ENCODE data around the gene ATP2B3. TPM values are rescaled to one million over a fixed set of nuclear protein-coding genes. Genes with fewer than 3 reads are reported as not detected.

ATP2B3 gene
- total and polyA plus RNA-seq, 2 donors (not counting 3 experiments of a cell fraction or from before 2014, with no cell fraction given), result 0.01 to 0.07 TPM

DNA sequence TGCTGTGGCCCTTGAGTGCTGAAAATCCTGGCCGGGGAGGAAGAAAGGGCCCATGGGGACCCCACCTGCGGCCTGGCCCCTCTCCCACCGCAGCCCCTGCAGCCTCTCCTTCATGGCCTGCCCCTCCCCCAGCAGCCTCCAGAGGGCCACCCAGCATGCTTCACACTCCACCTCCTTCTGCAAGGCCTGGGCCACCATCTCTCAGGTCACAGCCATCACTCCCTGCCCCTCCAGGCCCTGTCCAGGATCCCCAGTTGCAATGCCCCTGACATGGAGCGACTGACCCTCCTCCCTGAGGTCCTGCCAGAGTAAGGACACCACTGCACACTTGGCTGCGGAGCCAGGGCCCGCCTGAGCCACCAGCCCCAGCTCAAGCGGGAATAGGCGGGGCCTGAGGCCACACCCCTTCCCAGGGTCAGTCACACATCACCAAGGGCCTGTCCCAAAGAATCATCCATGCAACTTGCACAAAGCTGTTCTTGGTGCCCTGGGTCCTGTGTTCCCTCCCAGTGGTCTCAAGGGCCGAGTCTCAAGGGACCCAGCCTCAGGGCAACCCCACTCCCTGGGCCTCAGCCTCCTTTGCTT is 48.6 kb downstream of the ATP2B3 start:
- no peaks in the 10 kb centered on the region for H3K4me1 ChIP-seq (ENCODE audit: control insufficient read depth, extremely low read depth, insufficient read depth, low read length)
- H2AFZ ChIP-seq (ENCODE audit: low read depth, low read length), result no peak overlapping the region
- DNase-seq (ENCODE audit: low read depth, low spot score) (no peak), FAIRE-seq (no peak)
- no peak overlapping the region for H3K27ac ChIP-seq (ENCODE audit: insufficient read depth, low read depth, low read length)
- ChIA-PET CTCF (interaction anchor here (1.8 to 3.4 kb wide), 2 partner anchors 12 kb away, joined by 6 to 16 read pairs; no protein-coding TSS in a partner anchor), POLR2A (no interaction called here)
- H3K36me3 ChIP-seq (ENCODE audit: control insufficient read depth in 2 of 2, extremely low read depth in 1 of 2, insufficient read depth in 2 of 2, low read length in 2 of 2), result no peaks in the 10 kb centered on the region
- intact Hi-C loops (cut with micrococcal nuclease), result no loop called here
- H3K9me1 ChIP-seq (replicated peaks; ENCODE audit: control insufficient read depth, extremely low read depth, insufficient read depth, low read length), result no peaks in the 10 kb centered on the region
- H3K4me3 ChIP-seq (replicated peaks in 1 of 3; ENCODE audit: insufficient read depth in 1 of 3, low read depth in 1 of 3, low read length in 3 of 3), result no peak overlapping the region
- dilution Hi-C loops (cut with MboI; ENCODE audit: extremely low pct_ligation_motif_present, low sequenced_read_pairs), result no loop called here
- no peak overlapping the region for H3K9ac ChIP-seq (replicated peaks; ENCODE audit: extremely low read depth, insufficient read depth, low read length)
- H3K79me2 ChIP-seq (ENCODE audit: control insufficient read depth, insufficient read depth, low read length), result no peaks in the 10 kb centered on the region
- BruUV-seq (replicated peaks), result no TSS peak
- no peaks in the 10 kb centered on the region for H4K20me1 ChIP-seq (replicated peaks; ENCODE audit: control insufficient read depth, extremely low read depth, insufficient read depth, low read length)
- H3K27me3 ChIP-seq (ENCODE audit: control insufficient read depth in 2 of 2, insufficient read depth in 2 of 2, low read length in 2 of 2), result no peaks in the 10 kb centered on the region
- no peak for TF ChIP-seq MYC (IDR thresholded peaks at IDR 0.05; ENCODE audit: low read depth, low read length)
- TF ChIP-seq POLR2A (IDR thresholded peaks at IDR 0.05; ENCODE audit: low read depth, low read length), result no peak
- TF ChIP-seq, protein P1, sequence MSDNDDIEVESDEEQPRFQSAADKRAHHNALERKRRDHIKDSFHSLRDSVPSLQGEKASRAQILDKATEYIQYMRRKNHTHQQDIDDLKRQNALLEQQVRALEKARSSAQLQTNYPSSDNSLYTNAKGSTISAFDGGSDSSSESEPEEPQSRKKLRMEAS (IDR thresholded peaks at IDR 0.05; ENCODE audit: insufficient read depth, insufficient read length), result no peak
- no peak for TF ChIP-seq JUN (IDR thresholded peaks at IDR 0.05; ENCODE audit: borderline replicate concordance, insufficient read depth, insufficient read length, low read depth)
- no peak for TF ChIP-seq POLR2AphosphoS5 (IDR thresholded peaks at IDR 0.05; ENCODE audit: insufficient read depth, low read depth, low read length)
- TF ChIP-seq GATA2 (IDR thresholded peaks at IDR 0.05; ENCODE audit: insufficient read depth, insufficient read length, low read depth, low read length), result no peak
- no peak for TF ChIP-seq EZH2 (IDR thresholded peaks at IDR 0.05; ENCODE audit: borderline replicate concordance, low read depth, low read length, severe bottlenecking)
- TF ChIP-seq, protein P2, sequence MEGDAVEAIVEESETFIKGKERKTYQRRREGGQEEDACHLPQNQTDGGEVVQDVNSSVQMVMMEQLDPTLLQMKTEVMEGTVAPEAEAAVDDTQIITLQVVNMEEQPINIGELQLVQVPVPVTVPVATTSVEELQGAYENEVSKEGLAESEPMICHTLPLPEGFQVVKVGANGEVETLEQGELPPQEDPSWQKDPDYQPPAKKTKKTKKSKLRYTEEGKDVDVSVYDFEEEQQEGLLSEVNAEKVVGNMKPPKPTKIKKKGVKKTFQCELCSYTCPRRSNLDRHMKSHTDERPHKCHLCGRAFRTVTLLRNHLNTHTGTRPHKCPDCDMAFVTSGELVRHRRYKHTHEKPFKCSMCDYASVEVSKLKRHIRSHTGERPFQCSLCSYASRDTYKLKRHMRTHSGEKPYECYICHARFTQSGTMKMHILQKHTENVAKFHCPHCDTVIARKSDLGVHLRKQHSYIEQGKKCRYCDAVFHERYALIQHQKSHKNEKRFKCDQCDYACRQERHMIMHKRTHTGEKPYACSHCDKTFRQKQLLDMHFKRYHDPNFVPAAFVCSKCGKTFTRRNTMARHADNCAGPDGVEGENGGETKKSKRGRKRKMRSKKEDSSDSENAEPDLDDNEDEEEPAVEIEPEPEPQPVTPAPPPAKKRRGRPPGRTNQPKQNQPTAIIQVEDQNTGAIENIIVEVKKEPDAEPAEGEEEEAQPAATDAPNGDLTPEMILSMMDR (IDR thresholded peaks at IDR 0.05; ENCODE audit: extremely low read depth in 1 of 2, insufficient read depth in 1 of 2, low read depth in 1 of 2, low read length in 2 of 2), result no peak
- TF ChIP-seq FOS (IDR thresholded peaks at IDR 0.05; ENCODE audit: borderline replicate concordance, insufficient read depth, low read length), result no peak
- no peak overlapping the region for H3K4me2 ChIP-seq (ENCODE audit: insufficient read depth, low read length)
- H3K9me3 ChIP-seq (replicated peaks; ENCODE audit: control insufficient read depth, insufficient read depth, low read length), result no peaks in the 10 kb centered on the region
